ENCODE data around the gene SRP72. TPM values are rescaled to one million over a fixed set of nuclear protein-coding genes. Genes with fewer than 3 reads are reported as not detected.

The SRP72 gene
- total and polyA plus RNA-seq, 2 of the 8 experiments (the other 6 are each of a cell fraction or from before 2014, with no cell fraction given) = 37.7 to 144 TPM

DNA sequence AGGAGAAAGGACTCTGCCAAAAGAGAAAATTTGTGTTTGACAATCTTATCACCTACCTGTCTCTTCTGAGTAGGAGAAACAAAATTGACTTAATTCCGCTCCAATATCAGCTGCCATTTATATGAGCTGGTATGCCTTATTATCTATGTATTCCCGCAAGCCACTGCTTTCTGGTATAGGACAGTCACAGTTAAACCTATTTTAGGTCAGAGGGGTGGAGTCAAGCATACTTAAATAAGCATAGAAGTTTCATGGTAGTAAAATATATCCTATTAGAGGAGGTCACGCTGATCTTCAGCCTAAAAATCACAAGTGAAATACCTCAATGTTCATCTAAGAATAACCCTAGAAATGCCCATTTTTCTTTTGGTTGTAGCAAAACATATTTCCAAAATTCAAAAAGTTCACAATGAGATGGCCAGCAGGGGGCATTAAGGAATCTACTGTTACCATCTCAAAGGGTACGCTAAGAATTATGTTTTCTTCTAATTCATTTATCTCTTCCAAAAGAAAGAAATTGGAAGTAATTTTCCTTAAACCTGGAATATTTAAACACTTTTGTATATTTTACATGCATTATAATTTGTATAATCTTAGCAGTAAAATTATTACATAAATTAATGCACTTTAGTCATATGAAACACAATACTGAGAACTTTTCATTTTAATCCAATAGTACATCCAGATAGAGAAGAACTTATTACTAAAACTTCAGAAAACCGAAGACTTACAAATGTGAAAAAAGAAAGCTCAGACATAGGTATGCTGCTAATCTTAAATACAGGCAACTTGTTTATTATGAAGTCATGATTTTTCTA is 42.5 kb upstream of the SRP72 start:
- Histone ChIP-seq H2BK120ac (replicated peaks; ENCODE audit: low read depth, low read length) (no peak overlapping the region), H2BK12ac (ENCODE audit: low read depth, low read length) (no peak overlapping the region), H3K79me2 (ENCODE audit: control insufficient read depth in 1 of 2, insufficient read depth in 2 of 2, low read length in 2 of 2) (peaks cover 15 to 100% of the 10 kb centered on the region in 2 experiments), H3K27me3 (replicated peaks in 1 of 4; ENCODE audit: control insufficient read depth in 3 of 4, extremely low read depth in 1 of 4, insufficient read depth in 3 of 4, low read length in 3 of 4) (no peaks in the 10 kb centered on the region), H3K4me3 (ENCODE audit: extremely low read depth in 1 of 4, insufficient read depth in 2 of 4, low read depth in 3 of 4, low read length in 4 of 4) (peak overlapping the region in 1 of 4 experiments; percentile 40; a peak in 1 of 8 replicates), H3K4me2 (ENCODE audit: insufficient read depth in 1 of 2, low read depth in 2 of 2, low read length in 2 of 2) (peak overlapping the region; percentile 30 to 37; a peak in 2 of 4 replicates), H4K5ac (ENCODE audit: insufficient read length, low read depth, low read length) (no peak overlapping the region), H3K23me2 (ENCODE audit: low read depth, low read length) (no peaks in the 10 kb centered on the region), H3K27ac (ENCODE audit: low read depth, low read length) (no peak overlapping the region), H3K79me1 (ENCODE audit: low read depth, low read length) (peaks cover 3% of the 10 kb centered on the region; the same call in 1 of the 2 replicates), H2AK5ac (ENCODE audit: low read depth, low read length) (no peak overlapping the region), H4K8ac (ENCODE audit: extremely low read depth, insufficient read depth, low read length) (no peak overlapping the region), H3K4me1 (replicated peaks in 1 of 4; ENCODE audit: control insufficient read depth in 3 of 4, insufficient read depth in 4 of 4, low read length in 3 of 4) (peaks cover 0 to 4% (median 0%) of the 10 kb centered on the region in 4 experiments; a peak in 2 of 7 replicates), H2BK15ac (ENCODE audit: low read length) (no peak overlapping the region), H3K56ac (replicated peaks; ENCODE audit: insufficient read length, low read depth, low read length) (no peak overlapping the region), H3K14ac (ENCODE audit: insufficient read length) (no peak overlapping the region), H3K18ac (ENCODE audit: extremely low read depth, low read length) (no peak overlapping the region), H3K9me3 (ENCODE audit: insufficient read depth in 2 of 2, low read depth in 1 of 2, low read length in 1 of 2) (peaks cover 3 to 8% of the 10 kb centered on the region in 2 experiments; a peak in 2 of 4 replicates), H4K20me1 (replicated peaks in 1 of 2; ENCODE audit: control insufficient read depth in 1 of 2, insufficient read depth in 2 of 2, low read length in 2 of 2) (peaks cover 6% of the 10 kb centered on the region in 2 experiments), H2BK5ac (ENCODE audit: low read depth, low read length) (no peak overlapping the region), H3K9ac (replicated peaks in 1 of 4; ENCODE audit: extremely low read depth in 1 of 4, low read depth in 3 of 4, low read length in 3 of 4) (no peak overlapping the region), H3K4ac (replicated peaks; ENCODE audit: insufficient read length, low read depth, low read length) (no peak overlapping the region), H3K36me3 (ENCODE audit: control insufficient read depth in 2 of 4, insufficient read depth in 4 of 4, low read length in 3 of 4) (peaks cover 0 to 24% (median 13%) of the 10 kb centered on the region in 4 experiments; a peak in 5 of 8 replicates), H4K91ac (replicated peaks; ENCODE audit: insufficient read length, low read length) (no peak overlapping the region), H2AFZ (ENCODE audit: low read length) (no peak overlapping the region), H3K23ac (ENCODE audit: insufficient read length) (no peak overlapping the region), H2BK20ac (ENCODE audit: low read length) (no peak overlapping the region)
- DNase-seq (ENCODE audit: low read depth in 1 of 2, low spot score in 2 of 2) = no peak
- ChIA-PET CTCF (ENCODE audit: partially characterized antibody) (interaction anchor here (0.8 to 2.2 kb wide), 6 partner anchors 9 to 29 kb away, joined by 3 to 16 read pairs (median 5); partner anchors contain the start of genes PAICS and PPAT), POLR2A (ENCODE audit: partially characterized antibody) (interaction anchor here (0.7 to 10.3 kb wide), 3 partner anchors 9 to 20 kb away, joined by 3 to 96 read pairs (median 3); partner anchors contain the start of genes PAICS and PPAT)
- no peak for FAIRE-seq
- WGBS, 2 experiments (ENCODE audit: extremely low coverage in 1 of 2, insufficient coverage in 1 of 2, insufficient read length in 1 of 2, insufficient replicate concordance in 2 of 2, low coverage in 1 of 2, low lambda C conversion rate in 2 of 2, missing lambda C conversion rate in 1 of 2) = 83% methylated on average over 5 of the region's 5 CpGs; no CpG with 5 or more reads in 1 of the 2 experiments
- TF ChIP-seq YY1 (IDR thresholded peaks at IDR 0.05; ENCODE audit: low read depth, low read length) (no peak), SAP30 (IDR thresholded peaks at IDR 0.05; ENCODE audit: insufficient read depth, insufficient replicate concordance, low read length) (no peak), RAD21 (IDR thresholded peaks at IDR 0.05 in 1 of 2, conservative IDR thresholded peaks at IDR 0.05 in 1 of 2; ENCODE audit: low read depth in 2 of 2, low read length in 2 of 2) (no peak), GTF2F1 (IDR thresholded peaks at IDR 0.05; ENCODE audit: borderline replicate concordance, low read depth, low read length) (no peak), NANOG (IDR thresholded peaks at IDR 0.05; ENCODE audit: insufficient read depth, low read depth, low read length, poor library complexity, severe bottlenecking) (no peak), CTBP2 (IDR thresholded peaks at IDR 0.05; ENCODE audit: borderline replicate concordance, insufficient read depth, insufficient read length, low read length) (no peak), EGR1 (IDR thresholded peaks at IDR 0.05; ENCODE audit: borderline replicate concordance, low read depth, low read length) (no peak), POLR2AphosphoS5 (IDR thresholded peaks at IDR 0.05; ENCODE audit: low read depth, low read length) (no peak)
- TF ChIP-seq, protein P1, sequence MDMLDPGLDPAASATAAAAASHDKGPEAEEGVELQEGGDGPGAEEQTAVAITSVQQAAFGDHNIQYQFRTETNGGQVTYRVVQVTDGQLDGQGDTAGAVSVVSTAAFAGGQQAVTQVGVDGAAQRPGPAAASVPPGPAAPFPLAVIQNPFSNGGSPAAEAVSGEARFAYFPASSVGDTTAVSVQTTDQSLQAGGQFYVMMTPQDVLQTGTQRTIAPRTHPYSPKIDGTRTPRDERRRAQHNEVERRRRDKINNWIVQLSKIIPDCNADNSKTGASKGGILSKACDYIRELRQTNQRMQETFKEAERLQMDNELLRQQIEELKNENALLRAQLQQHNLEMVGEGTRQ (IDR thresholded peaks at IDR 0.05; ENCODE audit: low read length) = no peak
